ENCODE results near the gene MEGF11.
A peak's percentile ranks its signal among the peaks of the same experiment; 100 is the strongest.

MEGF11 gene

DNA sequence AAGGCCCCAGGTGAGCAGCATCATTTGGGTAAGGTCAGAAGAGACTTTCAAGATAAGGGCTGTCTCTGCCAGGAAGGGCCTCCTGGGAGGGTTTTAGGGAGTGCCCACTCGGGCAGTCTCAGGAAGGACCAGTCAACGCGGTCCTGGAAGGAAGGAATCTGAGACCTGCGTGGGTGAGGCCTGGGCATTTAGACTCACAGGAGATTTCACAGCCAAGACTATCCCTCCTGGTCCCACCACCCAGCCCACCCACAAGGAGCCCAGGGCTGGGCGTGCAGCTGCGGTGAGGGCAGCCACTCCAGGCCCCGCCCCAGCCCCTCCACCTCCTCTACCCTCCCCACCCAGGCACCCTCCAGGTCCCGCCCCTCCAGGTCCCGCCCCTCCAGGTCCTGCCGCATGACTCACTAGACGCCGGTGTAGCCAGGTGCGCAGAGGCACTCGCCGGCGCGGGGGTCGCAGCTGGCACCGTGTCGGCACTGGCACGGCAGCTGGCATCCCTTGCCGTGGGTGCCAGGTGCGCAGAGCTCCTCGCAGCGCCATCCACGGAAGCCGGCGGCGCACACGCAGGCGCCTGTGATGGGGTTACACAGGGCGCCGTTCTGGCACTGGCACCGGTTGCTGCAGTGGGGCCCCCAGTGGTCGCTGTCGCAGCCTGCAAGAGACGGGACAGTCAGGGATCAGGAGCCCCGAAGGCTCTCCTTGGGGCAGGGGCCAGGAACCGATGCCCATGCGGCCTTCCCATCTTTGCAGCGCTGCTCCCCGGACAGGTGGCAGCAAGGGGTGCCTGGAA lies 271.5 kb downstream of the MEGF11 start:
- peak in 1 of 2 experiments; percentile 23 for DNase-seq (ENCODE audit: low read depth in 1 of 2, low spot score in 1 of 2)
- H3K4me3 ChIP-seq (replicated peaks; ENCODE audit: insufficient read depth, low read length): no peak overlapping the region
- H3K27ac ChIP-seq (replicated peaks): no peak overlapping the region
- H3K27me3 ChIP-seq (ENCODE audit: insufficient read depth, poor library complexity, severe bottlenecking): peaks cover 34% of the 10 kb centered on the region
- TF ChIP-seq, protein P1, sequence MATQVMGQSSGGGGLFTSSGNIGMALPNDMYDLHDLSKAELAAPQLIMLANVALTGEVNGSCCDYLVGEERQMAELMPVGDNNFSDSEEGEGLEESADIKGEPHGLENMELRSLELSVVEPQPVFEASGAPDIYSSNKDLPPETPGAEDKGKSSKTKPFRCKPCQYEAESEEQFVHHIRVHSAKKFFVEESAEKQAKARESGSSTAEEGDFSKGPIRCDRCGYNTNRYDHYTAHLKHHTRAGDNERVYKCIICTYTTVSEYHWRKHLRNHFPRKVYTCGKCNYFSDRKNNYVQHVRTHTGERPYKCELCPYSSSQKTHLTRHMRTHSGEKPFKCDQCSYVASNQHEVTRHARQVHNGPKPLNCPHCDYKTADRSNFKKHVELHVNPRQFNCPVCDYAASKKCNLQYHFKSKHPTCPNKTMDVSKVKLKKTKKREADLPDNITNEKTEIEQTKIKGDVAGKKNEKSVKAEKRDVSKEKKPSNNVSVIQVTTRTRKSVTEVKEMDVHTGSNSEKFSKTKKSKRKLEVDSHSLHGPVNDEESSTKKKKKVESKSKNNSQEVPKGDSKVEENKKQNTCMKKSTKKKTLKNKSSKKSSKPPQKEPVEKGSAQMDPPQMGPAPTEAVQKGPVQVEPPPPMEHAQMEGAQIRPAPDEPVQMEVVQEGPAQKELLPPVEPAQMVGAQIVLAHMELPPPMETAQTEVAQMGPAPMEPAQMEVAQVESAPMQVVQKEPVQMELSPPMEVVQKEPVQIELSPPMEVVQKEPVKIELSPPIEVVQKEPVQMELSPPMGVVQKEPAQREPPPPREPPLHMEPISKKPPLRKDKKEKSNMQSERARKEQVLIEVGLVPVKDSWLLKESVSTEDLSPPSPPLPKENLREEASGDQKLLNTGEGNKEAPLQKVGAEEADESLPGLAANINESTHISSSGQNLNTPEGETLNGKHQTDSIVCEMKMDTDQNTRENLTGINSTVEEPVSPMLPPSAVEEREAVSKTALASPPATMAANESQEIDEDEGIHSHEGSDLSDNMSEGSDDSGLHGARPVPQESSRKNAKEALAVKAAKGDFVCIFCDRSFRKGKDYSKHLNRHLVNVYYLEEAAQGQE (IDR thresholded peaks at IDR 0.05; ENCODE audit: insufficient replicate concordance, low read depth): no peak
- TF ChIP-seq SPI1 (IDR thresholded peaks at IDR 0.05; ENCODE audit: borderline replicate concordance, low read depth) (no peak), POLR2AphosphoS5 (IDR thresholded peaks at IDR 0.05; ENCODE audit: low read depth) (no peak), GABPA (IDR thresholded peaks at IDR 0.05; ENCODE audit: low read depth) (no peak)
- TF ChIP-seq, protein P2, sequence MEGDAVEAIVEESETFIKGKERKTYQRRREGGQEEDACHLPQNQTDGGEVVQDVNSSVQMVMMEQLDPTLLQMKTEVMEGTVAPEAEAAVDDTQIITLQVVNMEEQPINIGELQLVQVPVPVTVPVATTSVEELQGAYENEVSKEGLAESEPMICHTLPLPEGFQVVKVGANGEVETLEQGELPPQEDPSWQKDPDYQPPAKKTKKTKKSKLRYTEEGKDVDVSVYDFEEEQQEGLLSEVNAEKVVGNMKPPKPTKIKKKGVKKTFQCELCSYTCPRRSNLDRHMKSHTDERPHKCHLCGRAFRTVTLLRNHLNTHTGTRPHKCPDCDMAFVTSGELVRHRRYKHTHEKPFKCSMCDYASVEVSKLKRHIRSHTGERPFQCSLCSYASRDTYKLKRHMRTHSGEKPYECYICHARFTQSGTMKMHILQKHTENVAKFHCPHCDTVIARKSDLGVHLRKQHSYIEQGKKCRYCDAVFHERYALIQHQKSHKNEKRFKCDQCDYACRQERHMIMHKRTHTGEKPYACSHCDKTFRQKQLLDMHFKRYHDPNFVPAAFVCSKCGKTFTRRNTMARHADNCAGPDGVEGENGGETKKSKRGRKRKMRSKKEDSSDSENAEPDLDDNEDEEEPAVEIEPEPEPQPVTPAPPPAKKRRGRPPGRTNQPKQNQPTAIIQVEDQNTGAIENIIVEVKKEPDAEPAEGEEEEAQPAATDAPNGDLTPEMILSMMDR (IDR thresholded peaks at IDR 0.05; ENCODE audit: insufficient read depth, low read length): no peak

DNA sequence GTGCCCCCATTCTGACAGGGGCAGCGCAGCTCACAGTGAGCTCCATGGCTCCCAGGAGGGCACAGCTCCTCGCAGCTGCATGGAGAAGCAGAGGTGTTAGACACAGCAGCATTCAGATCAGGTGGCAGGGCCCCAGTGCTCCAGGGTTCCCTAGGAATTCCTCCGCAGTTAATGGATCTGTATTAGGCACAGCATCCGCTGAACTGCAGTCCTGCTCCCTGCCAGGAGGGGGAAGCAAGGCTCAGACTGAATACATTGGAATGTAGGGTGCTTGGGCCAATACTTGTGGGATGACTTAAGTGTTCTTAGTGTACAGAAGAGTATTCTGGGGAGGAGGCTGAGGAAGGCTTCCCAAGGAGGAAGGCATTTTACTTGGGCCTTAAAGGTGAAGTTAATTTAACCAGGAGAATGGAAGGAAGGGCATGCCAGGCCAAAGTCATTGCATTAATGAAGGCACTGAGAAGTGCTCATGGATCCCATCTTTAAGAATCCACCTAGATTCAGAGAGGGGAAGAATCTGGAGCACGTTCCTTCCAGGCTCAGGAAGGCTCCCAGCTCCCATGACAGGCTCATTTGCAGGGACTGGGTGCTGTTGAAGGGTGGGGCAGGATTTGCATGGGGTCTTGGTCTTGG lies 272.6 kb downstream of the MEGF11 start:
- peak in 1 of 2 experiments; percentile 27 for DNase-seq (ENCODE audit: low read depth in 1 of 2, low spot score in 1 of 2)
- Histone ChIP-seq H3K4me3 (replicated peaks; ENCODE audit: insufficient read depth, low read length) (no peak overlapping the region), H3K27me3 (ENCODE audit: insufficient read depth, poor library complexity, severe bottlenecking) (peaks cover 34% of the 10 kb centered on the region)

DNA sequence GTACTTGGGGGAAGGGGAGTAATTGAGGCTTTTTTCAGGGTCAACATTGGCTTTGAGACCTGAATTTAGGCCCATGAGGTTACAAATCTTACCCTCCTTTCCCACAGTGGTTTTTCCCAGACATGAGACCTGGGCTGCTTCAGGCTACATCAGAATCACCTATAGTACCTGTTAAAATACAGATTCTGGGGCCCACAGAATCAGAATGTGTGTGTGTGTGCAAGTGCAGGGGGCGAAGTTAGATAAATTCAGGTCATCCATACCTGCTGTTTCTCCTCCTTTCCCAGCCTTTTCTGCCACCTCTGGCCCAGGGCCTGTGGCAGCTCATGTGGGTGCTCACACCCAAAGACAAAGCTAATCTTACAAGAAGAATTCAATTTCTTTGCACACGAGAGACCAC lies 273.7 kb downstream of the MEGF11 start:
- H3K27ac ChIP-seq (replicated peaks): no peak overlapping the region
- no peak for DNase-seq (ENCODE audit: low read depth in 1 of 2, low spot score in 1 of 2)
- peaks cover 34% of the 10 kb centered on the region for H3K27me3 ChIP-seq (ENCODE audit: insufficient read depth, poor library complexity, severe bottlenecking)
- H3K4me3 ChIP-seq (replicated peaks; ENCODE audit: insufficient read depth, low read length): no peak overlapping the region
- TF ChIP-seq, protein P2 (IDR thresholded peaks at IDR 0.05; ENCODE audit: insufficient read depth, low read length): no peak
- TF ChIP-seq POLR2AphosphoS5 (IDR thresholded peaks at IDR 0.05; ENCODE audit: low read depth) (no peak), SPI1 (IDR thresholded peaks at IDR 0.05; ENCODE audit: borderline replicate concordance, low read depth) (no peak), GABPA (IDR thresholded peaks at IDR 0.05; ENCODE audit: low read depth) (no peak)
- TF ChIP-seq, protein P1 (IDR thresholded peaks at IDR 0.05; ENCODE audit: insufficient replicate concordance, low read depth): no peak

More for the DNA sequence above, 272.6 kb downstream of the MEGF11 start:
- TF ChIP-seq, protein P2 (IDR thresholded peaks at IDR 0.05; ENCODE audit: insufficient read depth, low read length): peak; percentile 65
- no peak for TF ChIP-seq GABPA (IDR thresholded peaks at IDR 0.05; ENCODE audit: low read depth)
- H3K27ac ChIP-seq (replicated peaks): no peak overlapping the region
